Gastrocnemius medialis (tissue), 4 donors: ENCODE data around the gene IL17D. TPM values are rescaled to one million over a fixed set of nuclear protein-coding genes. Genes with fewer than 3 reads are reported as not detected.
"Not testable (repeated sequence)": the region's sequence is repeated elsewhere in the genome, so short reads cannot be mapped to it uniquely, and the experiment has no call there.

Experiments
- ATAC-seq, 2 donors: fragments of 150-250 bp; one replicate each; pipeline ENCODE4 v1.9.1; 2016
- DNase-seq, 2 donors: peaks; one replicate each; pipeline ENCODE4 v3.0.0-alpha.2; 2019
- H3K27ac ChIP-seq, 4 donors: fragments of 200-600 bp; sonication (generic); 1 replicate in 1 of 4; 2 replicates in 3 of 4; pipeline ENCODE4 v1.5.1; 2016 to 2018; ENCODE audit warnings: mild to moderate bottlenecking in 2 of 4, moderate library complexity in 1 of 4
- H3K27me3 ChIP-seq, 3 donors: fragments of 200-600 bp; sonication (generic) in 2 of 3; 1 replicate in 1 of 3; 2 replicates in 2 of 3; pipeline versions ENCODE4 v1.5.1 to v1.6.0; 2016 to 2019; ENCODE audit warnings: mild to moderate bottlenecking in 1 of 3, moderate library complexity in 1 of 3
- H3K36me3 ChIP-seq, 2 donors: fragments of 200-600 bp; sonication (generic) in 1 of 2; one replicate each; pipeline ENCODE4 v1.5.1; 2017 to 2018
- H3K4me1 ChIP-seq, 2 donors: fragments of 200-600 bp; sonication (generic) in 1 of 2; one replicate each; pipeline ENCODE4 v1.5.1; 2016 to 2017; ENCODE audit warnings: mild to moderate bottlenecking in 2 of 2
- H3K4me3 ChIP-seq, 4 donors: fragments of 200-600 bp; sonication (generic) in 3 of 4; 1 replicate in 1 of 4; 2 replicates in 3 of 4; pipeline ENCODE4 v1.5.1; 2016 to 2019; ENCODE audit warnings: mild to moderate bottlenecking in 2 of 4
- H3K9me3 ChIP-seq, 3 donors: fragments of 200-600 bp; sonication (generic) in 2 of 3; 1 replicate in 1 of 3; 2 replicates in 2 of 3; pipeline ENCODE4 v1.5.1; 2016 to 2019
- POLR2A ChIP-seq, 2 donors: fragments of 450-650 bp; IDR thresholded peaks; one replicate each; pipeline ENCODE4 v1.6.1; 2017; ENCODE audit warnings: antibody characterized with exemption in 2 of 2, mild to moderate bottlenecking in 2 of 2, moderate library complexity in 2 of 2
- in situ Hi-C, 4 donors: fragments of 200-750 bp; cut with MboI; loops; one replicate each; pipeline versions ENCODE4 v1.15.0 to v1.8.0; 2017; ENCODE audit warnings: low sequenced_read_pairs in 4 of 4
- intact Hi-C: fragments of 100-400 bp; cut with DNase I; formaldehyde crosslinking; loops from one replicate; pipeline ENCODE4 v1.15.1; 2023; ENCODE audit warnings: low total_unique reads
- total RNA-seq, 4 donors: library from RNA; depleted of rRNA; stranded (reverse); fragments of >200 nt; gene quantifications; one replicate each; pipeline versions ENCODE4 v1.1.0 to v1.2.3, GENCODE V29; 2016
- TF ChIP-seq, protein P1 (sequence below), 5 experiments: fragments of 450-650 bp in 3 of 5; fragments of 200-600 bp in 2 of 5; sonication (generic) in 2 of 5; IDR thresholded peaks in 4 of 5; conservative IDR thresholded peaks in 1 of 5; 1 replicate in 4 of 5; 2 replicates in 1 of 5; pipeline ENCODE4 v1.5.1; 2016 to 2019; ENCODE audit warnings: antibody characterized with exemption in 5 of 5, mild to moderate bottlenecking in 3 of 5, moderate library complexity in 3 of 5

Gene IL17D
- total RNA-seq, 4 donors from 2014 or later = 2.2 to 14.2 (median 3.0) TPM

GRCh38 chr13:20672772-20673171 is 30.7 kb upstream of the IL17D start:
- Histone ChIP-seq H3K27ac (no peak overlapping the region), H3K4me1 (no peaks in the 10 kb centered on the region), H3K4me3 (no peak overlapping the region), H3K36me3 (peaks cover 0 to 5% of the 10 kb centered on the region in 2 donors), H3K9me3 (no peaks in the 10 kb centered on the region), H3K27me3 (no peaks in the 10 kb centered on the region)
- TF ChIP-seq POLR2A (IDR thresholded peaks at IDR 0.05) = no peak
- TF ChIP-seq, protein P1, sequence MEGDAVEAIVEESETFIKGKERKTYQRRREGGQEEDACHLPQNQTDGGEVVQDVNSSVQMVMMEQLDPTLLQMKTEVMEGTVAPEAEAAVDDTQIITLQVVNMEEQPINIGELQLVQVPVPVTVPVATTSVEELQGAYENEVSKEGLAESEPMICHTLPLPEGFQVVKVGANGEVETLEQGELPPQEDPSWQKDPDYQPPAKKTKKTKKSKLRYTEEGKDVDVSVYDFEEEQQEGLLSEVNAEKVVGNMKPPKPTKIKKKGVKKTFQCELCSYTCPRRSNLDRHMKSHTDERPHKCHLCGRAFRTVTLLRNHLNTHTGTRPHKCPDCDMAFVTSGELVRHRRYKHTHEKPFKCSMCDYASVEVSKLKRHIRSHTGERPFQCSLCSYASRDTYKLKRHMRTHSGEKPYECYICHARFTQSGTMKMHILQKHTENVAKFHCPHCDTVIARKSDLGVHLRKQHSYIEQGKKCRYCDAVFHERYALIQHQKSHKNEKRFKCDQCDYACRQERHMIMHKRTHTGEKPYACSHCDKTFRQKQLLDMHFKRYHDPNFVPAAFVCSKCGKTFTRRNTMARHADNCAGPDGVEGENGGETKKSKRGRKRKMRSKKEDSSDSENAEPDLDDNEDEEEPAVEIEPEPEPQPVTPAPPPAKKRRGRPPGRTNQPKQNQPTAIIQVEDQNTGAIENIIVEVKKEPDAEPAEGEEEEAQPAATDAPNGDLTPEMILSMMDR (IDR thresholded peaks at IDR 0.05 in 4 of 5, conservative IDR thresholded peaks at IDR 0.05 in 1 of 5) = no peak
- in situ Hi-C loops (loop anchor here in 1 of 4 donors (25.0 kb wide), 1 partner anchor 185 kb away; no protein-coding TSS in a partner anchor), intact Hi-C loops (no loop called here)
- DNase-seq (no peak), ATAC-seq (no peak)

- no peaks in the 10 kb centered on the region for H3K9me3 ChIP-seq
- H3K4me3 ChIP-seq = no peak overlapping the region
- no peaks in the 10 kb centered on the region for H3K27me3 ChIP-seq
- no peak for ATAC-seq
- no peak for DNase-seq
- H3K27ac ChIP-seq = no peak overlapping the region
- in situ Hi-C loops (loop anchor here in 1 of 4 donors (25.0 kb wide), 1 partner anchor 186 kb away; no protein-coding TSS in a partner anchor), intact Hi-C loops (no loop called here)
- TF ChIP-seq, protein P1 (IDR thresholded peaks at IDR 0.05 in 4 of 5, conservative IDR thresholded peaks at IDR 0.05 in 1 of 5) = no peak
- TF ChIP-seq POLR2A (IDR thresholded peaks at IDR 0.05) = no peak
- H3K36me3 ChIP-seq = peaks cover 0 to 5% of the 10 kb centered on the region in 2 donors
- H3K4me1 ChIP-seq = no peaks in the 10 kb centered on the region
Measured at GRCh38 chr13:20673715-20674114, 29.8 kb upstream of the IL17D start.

DNA sequence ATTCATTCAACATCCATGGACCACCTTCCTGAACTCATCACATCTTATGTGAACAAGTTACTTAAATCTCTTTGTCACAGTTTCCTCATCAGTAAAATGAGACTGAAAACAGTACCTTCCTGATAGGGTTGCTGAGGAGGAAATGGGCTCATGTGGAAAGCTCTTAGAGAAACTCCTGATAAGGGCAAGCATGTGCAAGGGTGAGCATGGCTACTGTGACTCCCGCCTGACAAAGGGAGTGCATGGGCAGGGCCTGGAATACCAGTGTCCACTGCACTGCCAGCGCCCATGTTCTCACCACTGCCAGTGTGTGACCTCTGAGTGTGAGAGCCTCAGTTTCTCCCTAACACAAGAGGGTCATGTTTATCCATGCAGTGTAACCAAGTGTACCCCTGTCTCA is 27.3 kb upstream of the IL17D start:
- TF ChIP-seq POLR2A (IDR thresholded peaks at IDR 0.05) = no peak
- TF ChIP-seq, protein P1 (IDR thresholded peaks at IDR 0.05 in 4 of 5, conservative IDR thresholded peaks at IDR 0.05 in 1 of 5) = no peak
- no peak for DNase-seq
- Histone ChIP-seq H3K9me3 (no peaks in the 10 kb centered on the region), H3K36me3 (peaks cover 0 to 5% of the 10 kb centered on the region in 2 donors), H3K27ac (no peak overlapping the region), H3K4me1 (no peaks in the 10 kb centered on the region), H3K27me3 (no peaks in the 10 kb centered on the region), H3K4me3 (no peak overlapping the region)
- no peak for ATAC-seq
- in situ Hi-C loops = no loop called here
- intact Hi-C loops = no loop called here

- not testable (repeated sequence) for H3K27me3 ChIP-seq, ATAC-seq
Measured at GRCh38 chr13:20678606-20679005, 24.9 kb upstream of the IL17D start.

DNA sequence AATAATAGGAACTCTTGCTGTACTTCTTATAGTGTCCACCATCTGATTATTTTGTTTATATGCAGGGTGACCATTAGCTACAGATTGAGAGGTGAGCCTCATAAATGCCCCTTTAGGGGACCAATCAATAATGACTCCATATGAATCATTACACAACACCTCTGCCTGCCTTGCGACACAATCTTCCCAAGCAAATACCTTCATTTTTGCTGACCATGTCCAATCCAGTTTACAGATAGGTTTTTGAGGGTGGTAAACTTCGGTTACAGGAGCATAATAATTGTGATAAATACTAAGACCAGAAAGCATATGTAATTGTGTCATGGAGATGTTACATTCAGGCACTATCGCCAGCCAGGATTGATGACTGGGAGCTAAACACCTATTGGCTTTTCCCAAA is 23.6 kb upstream of the IL17D start:
- DNase-seq (no peak), ATAC-seq (no peak)
- no peaks in the 10 kb centered on the region for H3K36me3 ChIP-seq
- H3K27ac ChIP-seq = no peak overlapping the region
- H3K4me1 ChIP-seq = no peaks in the 10 kb centered on the region
- H3K27me3 ChIP-seq = no peaks in the 10 kb centered on the region
- TF ChIP-seq, protein P1 (IDR thresholded peaks at IDR 0.05 in 4 of 5, conservative IDR thresholded peaks at IDR 0.05 in 1 of 5) = no peak
- TF ChIP-seq POLR2A (IDR thresholded peaks at IDR 0.05) = no peak
- no peaks in the 10 kb centered on the region for H3K9me3 ChIP-seq
- intact Hi-C loops (no loop called here), in situ Hi-C loops (no loop called here)
- no peak overlapping the region for H3K4me3 ChIP-seq

More at GRCh38 chr13:20678606-20679005, 24.9 kb upstream of the IL17D start:
- H3K4me1 ChIP-seq, DNase-seq, in situ Hi-C loops, H3K27ac ChIP-seq, H3K4me3 ChIP-seq, intact Hi-C loops, H3K9me3 ChIP-seq, H3K36me3 ChIP-seq: not testable (repeated sequence)
